Neural cell (in vitro differentiated cells): ENCODE results near the gene BRIP1. TPM values are rescaled to one million over a fixed set of nuclear protein-coding genes. Genes with fewer than 3 reads are reported as not detected.

Experiments
- H2AFZ ChIP-seq: fragments of 200-600, 300-800 bp; sonication (generic), shearing (Covaris generic); 2 replicates; pipeline ENCODE4 v1.6.0; 2014; ENCODE audit warnings: low read depth, mild to moderate bottlenecking, antibody characterized with exemption, low read length, moderate library complexity
- H3F3A ChIP-seq: fragments of 200-600 bp; shearing (Covaris generic); 2 replicates; pipeline ENCODE4 v1.6.1; 2016; ENCODE audit warnings: mild to moderate bottlenecking, moderate library complexity, mixed read lengths, antibody characterized with exemption, low read length; ENCODE audit not compliant: insufficient read depth, poor library complexity, severe bottlenecking
- H3K27ac ChIP-seq: fragments of 200-600, 300-800 bp; sonication (generic), shearing (Covaris generic); 2 replicates; pipeline ENCODE4 v1.5.1; 2014; ENCODE audit warnings: mild to moderate bottlenecking, low read length, moderate library complexity
- H3K27me3 ChIP-seq: fragments of 300-800, 200-600 bp; sonication (generic), shearing (Covaris generic); 2 replicates; pipeline ENCODE4 v1.6.0; 2014; ENCODE audit warnings: mild to moderate bottlenecking, low read depth, low read length, moderate library complexity; ENCODE audit not compliant: insufficient read depth
- H3K36me3 ChIP-seq: fragments of 300-800, 200-600 bp; sonication (generic), shearing (Covaris generic); 2 replicates; pipeline ENCODE4 v1.5.1; 2014; ENCODE audit warnings: mild to moderate bottlenecking, antibody characterized with exemption, low read length, moderate library complexity; ENCODE audit not compliant: insufficient read depth
- H3K4me2 ChIP-seq: fragments of 300-800, 200-600 bp; sonication (generic), shearing (Covaris generic); 2 replicates; pipeline ENCODE4 v1.6.0; 2014; ENCODE audit warnings: mild to moderate bottlenecking, low read length
- H3K4me3 ChIP-seq: fragments of 300-800, 200-600 bp; sonication (generic), shearing (Covaris generic); 2 replicates; pipeline ENCODE4 v1.5.1; 2014; ENCODE audit warnings: mild to moderate bottlenecking, low read length, moderate library complexity
- H3K79me2 ChIP-seq: fragments of 200-600 bp; shearing (Covaris generic); replicated peaks from 2 replicates; pipeline ENCODE4 v1.6.0; 2014; ENCODE audit warnings: mild to moderate bottlenecking, low read length, moderate library complexity; ENCODE audit not compliant: insufficient read depth
- H3K9ac ChIP-seq: fragments of 300-800, 200-600 bp; sonication (generic), shearing (Covaris generic); 2 replicates; pipeline ENCODE4 v1.6.1; 2016; ENCODE audit warnings: mild to moderate bottlenecking, low read length, mixed read lengths
- H3K9me2 ChIP-seq: fragments of 200-600 bp; shearing (Covaris generic); 2 replicates; pipeline ENCODE4 v1.6.1; 2016; ENCODE audit warnings: mild to moderate bottlenecking, low read length, mixed read lengths; ENCODE audit not compliant: insufficient read depth
- H3K9me3 ChIP-seq: fragments of 200-600, 300-800 bp; sonication (generic), shearing (Covaris generic); 2 replicates; pipeline ENCODE4 v1.6.1; 2016; ENCODE audit warnings: mild to moderate bottlenecking, mixed run types, low read length, moderate library complexity, mixed read lengths
- H4K20me1 ChIP-seq: fragments of 200-600 bp; shearing (Covaris generic); 2 replicates; pipeline ENCODE4 v1.6.1; 2016; ENCODE audit warnings: mild to moderate bottlenecking, mixed run types; ENCODE audit not compliant: insufficient read depth
- EP300 ChIP-seq: fragments of 450-650 bp; conservative IDR thresholded peaks from 2 replicates; pipeline ENCODE4 v1.6.1; 2014; ENCODE audit warnings: antibody characterized with exemption, mild to moderate bottlenecking, moderate library complexity; ENCODE audit not compliant: poor library complexity, severe bottlenecking
- EZH2 ChIP-seq: fragments of 200-600, 300-800 bp; shearing (Covaris generic), sonication (generic); IDR thresholded peaks from 2 replicates; pipeline ENCODE4 v1.6.1; 2014; ENCODE audit warnings: antibody characterized with exemption, low read length, borderline replicate concordance, mild to moderate bottlenecking; ENCODE audit not compliant: insufficient read depth, poor library complexity, severe bottlenecking
- MXI1 ChIP-seq: fragments of 450-650 bp; conservative IDR thresholded peaks from 2 replicates; pipeline ENCODE4 v1.6.1; 2014; ENCODE audit warnings: antibody characterized with exemption, mild to moderate bottlenecking; ENCODE audit not compliant: poor library complexity, severe bottlenecking
- POLR2AphosphoS5 ChIP-seq: IDR thresholded peaks from 2 replicates; pipeline ENCODE4 v1.6.1; 2012
- RAD21 ChIP-seq: fragments of 450-650 bp; conservative IDR thresholded peaks from 2 replicates; pipeline ENCODE4 v1.6.1; 2014; ENCODE audit warnings: antibody characterized with exemption, mild to moderate bottlenecking, moderate library complexity
- SMC3 ChIP-seq: fragments of 450-650 bp; conservative IDR thresholded peaks from 2 replicates; pipeline ENCODE4 v1.6.1; 2014; ENCODE audit warnings: antibody characterized with exemption, mild to moderate bottlenecking, moderate library complexity; ENCODE audit not compliant: poor library complexity
- TAF1 ChIP-seq: IDR thresholded peaks from 2 replicates; pipeline ENCODE4 v1.6.1; 2012; ENCODE audit warnings: low read depth
- polyA plus RNA-seq: library from polyadenylated mRNA; depleted of rRNA; stranded (reverse); fragments of >200 nt; gene quantifications from 2 replicates; pipeline ENCODE4 v1.2.3, GENCODE V29; 2014
- TF ChIP-seq, protein P1 (sequence below): IDR thresholded peaks from 2 replicates; pipeline ENCODE4 v1.6.1; 2012; ENCODE audit warnings: borderline replicate concordance
- TF ChIP-seq, protein P2 (sequence below): fragments of 450-650 bp; IDR thresholded peaks from 2 replicates; pipeline ENCODE4 v1.5.1; 2014; ENCODE audit warnings: antibody characterized with exemption, mild to moderate bottlenecking, moderate library complexity; ENCODE audit not compliant: poor library complexity, severe bottlenecking

The BRIP1 gene
- polyA plus RNA-seq, 1 donor from 2014 or later: 0.47 TPM

DNA sequence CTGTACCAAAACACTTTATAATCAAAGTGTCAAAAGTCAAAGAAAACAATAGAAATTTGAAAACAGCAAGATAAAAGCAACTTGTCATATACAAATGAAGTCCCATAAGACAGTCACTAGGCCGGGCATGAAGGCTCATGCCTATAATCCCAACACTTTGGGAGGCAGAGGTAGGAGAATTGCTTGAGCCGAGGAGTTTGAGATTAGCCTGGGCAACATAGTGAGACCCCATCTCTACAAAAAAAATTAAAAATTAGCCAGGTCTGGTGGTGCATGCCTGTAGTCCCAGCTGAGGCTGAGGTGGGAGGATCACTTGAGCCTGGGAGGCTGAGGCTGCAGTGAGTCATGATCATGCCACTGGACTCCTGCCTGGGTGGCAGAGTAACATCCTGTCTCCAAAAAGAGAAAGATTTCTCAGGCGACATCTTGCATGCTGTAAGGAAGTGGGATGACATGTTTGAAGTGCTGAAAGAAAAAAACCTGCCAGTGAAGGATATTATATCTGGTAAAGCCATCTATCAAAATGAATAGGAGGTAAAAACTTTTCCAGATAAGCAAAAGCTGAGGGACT is 173.6 kb downstream of the BRIP1 start:
- Histone ChIP-seq H3K9me2 (no peaks in the 10 kb centered on the region), H3K27ac (no peak overlapping the region), H2AFZ (no peak overlapping the region), H3K4me2 (no peak overlapping the region), H3K27me3 (no peaks in the 10 kb centered on the region), H3K36me3 (no peaks in the 10 kb centered on the region), H3K79me2 (no peaks in the 10 kb centered on the region), H3K9ac (no peak overlapping the region), H4K20me1 (no peaks in the 10 kb centered on the region), H3K9me3 (no peaks in the 10 kb centered on the region), H3F3A (no peaks in the 10 kb centered on the region), H3K4me3 (no peak overlapping the region)
- TF ChIP-seq POLR2AphosphoS5 (no peak), TAF1 (no peak), EP300 (no peak), SMC3 (no peak), RAD21 (no peak), EZH2 (no peak), MXI1 (no peak)
- TF ChIP-seq, protein P1, sequence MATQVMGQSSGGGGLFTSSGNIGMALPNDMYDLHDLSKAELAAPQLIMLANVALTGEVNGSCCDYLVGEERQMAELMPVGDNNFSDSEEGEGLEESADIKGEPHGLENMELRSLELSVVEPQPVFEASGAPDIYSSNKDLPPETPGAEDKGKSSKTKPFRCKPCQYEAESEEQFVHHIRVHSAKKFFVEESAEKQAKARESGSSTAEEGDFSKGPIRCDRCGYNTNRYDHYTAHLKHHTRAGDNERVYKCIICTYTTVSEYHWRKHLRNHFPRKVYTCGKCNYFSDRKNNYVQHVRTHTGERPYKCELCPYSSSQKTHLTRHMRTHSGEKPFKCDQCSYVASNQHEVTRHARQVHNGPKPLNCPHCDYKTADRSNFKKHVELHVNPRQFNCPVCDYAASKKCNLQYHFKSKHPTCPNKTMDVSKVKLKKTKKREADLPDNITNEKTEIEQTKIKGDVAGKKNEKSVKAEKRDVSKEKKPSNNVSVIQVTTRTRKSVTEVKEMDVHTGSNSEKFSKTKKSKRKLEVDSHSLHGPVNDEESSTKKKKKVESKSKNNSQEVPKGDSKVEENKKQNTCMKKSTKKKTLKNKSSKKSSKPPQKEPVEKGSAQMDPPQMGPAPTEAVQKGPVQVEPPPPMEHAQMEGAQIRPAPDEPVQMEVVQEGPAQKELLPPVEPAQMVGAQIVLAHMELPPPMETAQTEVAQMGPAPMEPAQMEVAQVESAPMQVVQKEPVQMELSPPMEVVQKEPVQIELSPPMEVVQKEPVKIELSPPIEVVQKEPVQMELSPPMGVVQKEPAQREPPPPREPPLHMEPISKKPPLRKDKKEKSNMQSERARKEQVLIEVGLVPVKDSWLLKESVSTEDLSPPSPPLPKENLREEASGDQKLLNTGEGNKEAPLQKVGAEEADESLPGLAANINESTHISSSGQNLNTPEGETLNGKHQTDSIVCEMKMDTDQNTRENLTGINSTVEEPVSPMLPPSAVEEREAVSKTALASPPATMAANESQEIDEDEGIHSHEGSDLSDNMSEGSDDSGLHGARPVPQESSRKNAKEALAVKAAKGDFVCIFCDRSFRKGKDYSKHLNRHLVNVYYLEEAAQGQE: no peak
- TF ChIP-seq, protein P2, sequence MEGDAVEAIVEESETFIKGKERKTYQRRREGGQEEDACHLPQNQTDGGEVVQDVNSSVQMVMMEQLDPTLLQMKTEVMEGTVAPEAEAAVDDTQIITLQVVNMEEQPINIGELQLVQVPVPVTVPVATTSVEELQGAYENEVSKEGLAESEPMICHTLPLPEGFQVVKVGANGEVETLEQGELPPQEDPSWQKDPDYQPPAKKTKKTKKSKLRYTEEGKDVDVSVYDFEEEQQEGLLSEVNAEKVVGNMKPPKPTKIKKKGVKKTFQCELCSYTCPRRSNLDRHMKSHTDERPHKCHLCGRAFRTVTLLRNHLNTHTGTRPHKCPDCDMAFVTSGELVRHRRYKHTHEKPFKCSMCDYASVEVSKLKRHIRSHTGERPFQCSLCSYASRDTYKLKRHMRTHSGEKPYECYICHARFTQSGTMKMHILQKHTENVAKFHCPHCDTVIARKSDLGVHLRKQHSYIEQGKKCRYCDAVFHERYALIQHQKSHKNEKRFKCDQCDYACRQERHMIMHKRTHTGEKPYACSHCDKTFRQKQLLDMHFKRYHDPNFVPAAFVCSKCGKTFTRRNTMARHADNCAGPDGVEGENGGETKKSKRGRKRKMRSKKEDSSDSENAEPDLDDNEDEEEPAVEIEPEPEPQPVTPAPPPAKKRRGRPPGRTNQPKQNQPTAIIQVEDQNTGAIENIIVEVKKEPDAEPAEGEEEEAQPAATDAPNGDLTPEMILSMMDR: no peak

DNA sequence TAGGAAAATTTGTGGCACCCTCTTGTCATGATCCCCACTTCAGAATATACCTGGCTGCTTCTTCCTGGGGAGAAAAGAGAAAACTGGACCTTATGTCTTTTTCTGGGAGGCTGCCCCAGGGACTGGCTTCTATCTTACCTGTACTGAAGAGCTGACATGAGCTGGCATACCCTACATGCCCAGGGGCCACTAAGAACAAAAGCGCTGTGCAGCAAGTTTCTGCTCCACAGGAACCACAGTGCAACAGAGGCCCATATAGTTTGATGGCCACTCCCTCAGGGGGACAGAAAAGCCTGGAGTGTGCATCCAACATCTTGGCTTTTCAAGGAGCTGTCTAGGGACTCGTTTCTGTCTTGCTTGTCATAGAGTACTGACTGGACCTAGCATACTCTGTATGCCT is 175.6 kb downstream of the BRIP1 start:
- Histone ChIP-seq H3K36me3 (no peaks in the 10 kb centered on the region), H3K27ac (no peak overlapping the region), H3K79me2 (no peaks in the 10 kb centered on the region), H3K4me3 (no peak overlapping the region), H3K4me2 (no peak overlapping the region), H4K20me1 (no peaks in the 10 kb centered on the region), H2AFZ (no peak overlapping the region), H3K9ac (no peak overlapping the region), H3F3A (no peaks in the 10 kb centered on the region), H3K9me3 (no peaks in the 10 kb centered on the region), H3K27me3 (no peaks in the 10 kb centered on the region), H3K9me2 (no peaks in the 10 kb centered on the region)
- TF ChIP-seq, protein P1: no peak
- TF ChIP-seq RAD21: no peak
- TF ChIP-seq SMC3: no peak
- TF ChIP-seq MXI1: no peak
- no peak for TF ChIP-seq TAF1
- no peak for TF ChIP-seq EP300
- TF ChIP-seq, protein P2: no peak
